Activated CD4-positive, alpha-beta T cell treated with anti-CD3 and anti-CD28 coated beads, Interleukin-2, amount 50 U/mL, for 4 hours (primary cell): ENCODE results near the gene ZBTB18.

ENCODE experiments used
- DNase-seq, 2 experiments: peaks; one replicate each; pipeline ENCODE4 v3.0.0-alpha.2; 2020

ZBTB18 gene

DNA sequence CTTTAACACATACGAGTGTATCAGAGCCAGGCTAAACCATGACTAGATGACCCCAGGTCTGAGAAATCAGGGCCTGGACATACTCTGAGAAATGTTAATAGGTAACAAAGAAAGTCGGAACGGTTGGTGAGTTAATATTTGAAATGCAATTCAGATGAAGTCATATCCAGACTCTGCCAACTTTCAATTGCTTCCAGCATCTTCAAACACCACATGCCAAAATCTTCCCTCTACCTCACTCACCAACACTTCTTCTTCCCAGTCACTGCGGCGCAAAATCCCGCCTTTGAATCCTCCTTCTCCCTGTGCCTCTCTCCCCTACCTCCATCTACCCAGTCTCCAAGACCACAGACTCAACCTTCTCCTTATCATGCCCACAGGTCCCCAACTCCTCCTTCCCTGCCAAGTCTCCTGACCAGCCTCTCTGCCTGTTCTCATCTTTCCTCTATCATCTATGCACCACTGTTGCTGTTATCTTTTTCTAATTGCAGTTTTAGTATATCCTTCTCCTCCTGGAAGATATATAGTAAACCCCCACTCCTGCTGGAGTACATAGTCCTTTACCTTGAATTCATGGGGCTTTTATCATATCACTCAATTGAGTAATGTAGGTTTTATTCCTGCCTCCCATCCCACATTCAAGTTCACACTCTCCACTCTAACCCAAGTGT lies 41.3 kb downstream of the ZBTB18 start:
- no peak for DNase-seq

DNA sequence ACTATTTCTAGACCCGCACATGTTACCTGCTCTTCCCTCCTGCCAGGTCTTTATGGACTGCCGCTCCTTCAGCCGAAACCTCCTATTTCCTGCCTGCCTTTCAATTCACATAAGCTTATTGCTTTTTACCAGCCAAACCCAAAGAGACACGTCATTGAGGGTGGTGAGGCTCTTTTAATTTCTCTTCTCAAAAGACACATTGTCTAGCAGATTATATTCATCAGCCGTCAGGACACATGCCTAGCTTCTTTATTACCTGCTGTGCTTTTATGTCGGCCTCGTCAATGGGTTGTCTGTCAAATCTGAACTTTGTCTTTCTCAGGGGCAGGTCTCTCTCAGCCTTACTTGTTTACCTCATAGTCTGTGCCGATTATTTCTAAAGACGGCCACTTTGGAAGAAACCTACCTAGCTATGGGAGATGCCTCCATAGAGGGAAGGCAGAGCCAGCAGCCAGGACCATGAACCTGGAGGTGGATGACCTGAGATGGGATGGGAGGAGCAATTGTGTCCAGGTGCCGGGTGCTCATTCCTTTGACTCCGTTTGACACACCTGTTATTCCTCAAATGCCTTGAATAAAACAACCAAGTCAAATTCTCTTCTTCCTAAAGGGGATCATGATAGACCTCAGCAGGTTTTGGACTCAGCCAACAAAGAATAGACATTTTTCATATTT lies 42.0 kb downstream of the ZBTB18 start:
- DNase-seq = no peak

- no peak for DNase-seq
Measured at GRCh38 chr1:244094880-244095528, 43.9 kb downstream of the ZBTB18 start.

GRCh38 chr1:244095529-244095911 lies 44.4 kb downstream of the ZBTB18 start:
- no peak for DNase-seq

- DNase-seq = no peak
Measured at GRCh38 chr1:244096066-244096610, 45.1 kb downstream of the ZBTB18 start.

- DNase-seq = no peak
Measured at GRCh38 chr1:244096691-244097090, 45.6 kb downstream of the ZBTB18 start.

DNA sequence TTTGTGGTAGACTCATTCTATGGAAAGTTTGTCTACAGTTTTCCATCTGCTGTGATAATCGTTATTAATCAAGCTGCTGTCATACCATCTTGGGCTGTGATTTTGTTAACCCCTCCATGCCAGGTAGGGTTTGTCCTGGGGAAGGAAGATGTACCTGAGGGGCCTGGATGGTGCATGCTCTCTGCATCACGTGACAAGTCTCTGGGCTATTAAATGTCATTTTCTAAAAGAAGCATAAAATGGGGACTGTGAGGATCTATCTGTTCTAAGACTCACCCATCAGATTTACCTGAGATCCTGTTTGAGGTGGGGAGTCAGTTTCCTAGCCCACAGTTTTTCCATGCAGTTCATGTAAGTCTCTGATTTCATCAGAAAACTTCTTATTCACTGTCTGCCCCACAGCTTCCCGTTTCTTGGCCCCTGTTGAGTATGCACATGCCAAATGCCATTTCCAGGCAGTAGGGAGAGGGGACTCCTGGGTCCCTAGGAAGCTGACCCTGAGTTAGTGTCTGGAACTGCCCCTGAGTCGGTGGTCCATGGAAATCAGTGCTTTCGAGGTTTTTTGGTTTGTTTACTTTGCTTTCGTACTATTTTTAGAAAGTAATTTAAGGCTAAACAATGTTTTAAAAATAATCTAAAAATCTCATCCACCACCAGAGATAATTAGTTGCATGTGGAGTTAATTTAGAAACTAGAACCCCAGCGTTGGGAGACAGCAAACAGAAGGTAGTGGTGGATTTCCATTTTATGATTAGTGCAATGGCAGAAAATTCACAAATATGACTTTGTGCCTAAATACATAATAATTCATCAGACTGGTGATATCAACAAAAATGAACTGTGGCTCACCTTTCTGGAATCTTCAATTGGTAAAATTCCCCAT lies 46.7 kb downstream of the ZBTB18 start:
- no peak for DNase-seq

GRCh38 chr1:244099258-244099930 lies 48.3 kb downstream of the ZBTB18 start:
- no peak for DNase-seq

DNA sequence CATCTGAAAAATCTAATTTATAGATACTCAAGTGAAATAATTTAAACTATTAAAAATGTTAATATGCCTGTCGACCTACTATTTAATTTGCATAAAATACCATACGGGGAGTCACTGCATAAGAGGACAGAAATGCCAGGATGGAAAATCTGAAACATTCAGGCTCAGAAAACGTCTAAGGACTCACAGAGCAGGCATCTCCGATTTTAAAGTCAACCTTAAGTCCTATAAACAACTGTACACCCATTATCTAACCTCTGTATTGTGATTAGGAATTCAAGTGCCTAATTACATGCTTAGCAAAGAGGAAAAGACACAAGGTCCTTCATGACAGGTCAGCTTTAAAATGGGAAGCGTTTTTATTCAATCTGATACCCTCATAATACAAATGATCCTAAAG lies 49.2 kb downstream of the ZBTB18 start:
- DNase-seq = no peak

GRCh38 chr1:244100704-244101453 lies 49.8 kb downstream of the ZBTB18 start:
- no peak for DNase-seq

GRCh38 chr1:244102046-244102445 lies 51.0 kb downstream of the ZBTB18 start:
- no peak for DNase-seq

- no peak for DNase-seq
Measured at GRCh38 chr1:244102468-244102867, 51.4 kb downstream of the ZBTB18 start.

- no peak for DNase-seq
Measured at GRCh38 chr1:244104309-244105060, 53.4 kb downstream of the ZBTB18 start.

- DNase-seq = no peak
Measured at GRCh38 chr1:244106176-244106575, 55.1 kb downstream of the ZBTB18 start.
